Measurements from ENCODE around the gene KHDRBS2.

The KHDRBS2 gene

DNA sequence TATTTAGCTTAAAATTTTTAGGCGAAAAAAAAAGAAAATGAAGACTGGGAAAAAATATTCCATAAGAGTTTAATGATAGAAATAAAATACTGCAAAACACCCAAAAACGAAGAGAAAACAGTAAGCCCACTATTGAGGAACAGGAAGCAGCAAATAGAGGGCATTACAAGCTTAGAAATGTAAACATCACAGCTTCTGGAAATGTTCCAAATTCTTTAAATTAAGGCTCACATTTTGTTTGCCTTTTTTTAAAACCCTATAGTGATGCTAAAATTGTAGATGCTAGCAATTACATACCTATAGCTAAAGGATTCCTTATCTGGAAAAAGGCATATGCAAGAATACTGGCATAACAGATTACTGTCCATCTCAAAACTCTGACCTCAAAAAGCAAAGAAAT, 248.6 kb downstream of the KHDRBS2 start:
- no peak for DNase-seq

DNA sequence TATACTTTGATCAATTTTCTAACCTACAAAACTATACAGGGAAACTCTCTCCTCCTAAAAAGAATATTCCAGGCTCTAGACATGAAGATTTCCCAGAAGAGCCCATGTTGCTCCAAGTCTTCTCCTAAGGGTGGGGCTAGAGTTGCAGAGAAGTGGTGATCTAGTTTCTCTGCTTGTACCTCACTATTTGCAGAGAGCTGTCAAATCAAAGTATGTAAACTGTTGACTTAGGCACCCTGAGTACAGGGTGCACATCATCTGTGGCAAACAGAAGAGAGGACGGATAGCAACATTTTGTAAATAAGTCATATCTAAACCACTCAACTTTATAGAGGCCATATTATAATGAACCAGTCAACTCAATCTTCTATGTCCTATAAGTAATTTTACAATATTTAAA, 250.1 kb downstream of the KHDRBS2 start:
- no peak for DNase-seq

DNA sequence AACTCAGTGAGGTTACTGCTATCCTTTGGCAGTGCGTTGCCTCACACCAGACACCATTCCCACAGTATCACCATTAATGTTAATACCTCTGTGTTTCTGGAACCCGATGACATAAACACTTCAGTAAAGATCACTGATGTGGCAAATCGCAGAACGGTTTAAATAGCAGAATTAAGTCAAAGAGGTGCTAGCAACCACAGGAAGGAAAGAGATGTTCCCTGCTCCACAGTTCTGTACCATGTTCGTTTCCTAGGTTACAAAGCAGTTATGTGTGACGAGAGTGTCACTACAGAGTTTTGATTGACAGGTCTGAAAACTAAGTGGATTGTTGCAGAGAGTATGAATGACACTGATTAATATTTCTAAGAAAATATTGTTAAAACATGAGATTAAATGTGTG, 272.3 kb downstream of the KHDRBS2 start:
- no peak for DNase-seq

DNA sequence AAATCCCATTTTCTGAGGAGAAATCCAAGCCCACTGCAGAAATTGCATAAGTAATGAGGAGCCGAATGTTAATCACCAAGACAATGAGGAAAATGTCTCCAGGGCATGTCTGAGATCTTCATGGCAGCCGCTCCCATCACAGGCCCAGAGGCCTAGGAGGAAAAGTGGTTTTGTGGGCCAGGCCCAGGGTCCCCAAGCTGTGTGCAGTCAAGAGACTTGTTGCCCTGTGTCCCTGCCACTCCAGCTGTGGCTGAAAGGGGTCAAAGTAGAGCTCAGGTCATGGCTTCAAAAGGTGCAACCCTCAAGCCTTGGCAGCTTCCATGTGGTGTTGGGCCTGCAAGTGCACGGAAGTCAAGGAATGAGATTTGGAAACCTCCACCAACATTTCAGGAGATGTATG, 276.6 kb downstream of the KHDRBS2 start:
- no peak for DNase-seq

DNA sequence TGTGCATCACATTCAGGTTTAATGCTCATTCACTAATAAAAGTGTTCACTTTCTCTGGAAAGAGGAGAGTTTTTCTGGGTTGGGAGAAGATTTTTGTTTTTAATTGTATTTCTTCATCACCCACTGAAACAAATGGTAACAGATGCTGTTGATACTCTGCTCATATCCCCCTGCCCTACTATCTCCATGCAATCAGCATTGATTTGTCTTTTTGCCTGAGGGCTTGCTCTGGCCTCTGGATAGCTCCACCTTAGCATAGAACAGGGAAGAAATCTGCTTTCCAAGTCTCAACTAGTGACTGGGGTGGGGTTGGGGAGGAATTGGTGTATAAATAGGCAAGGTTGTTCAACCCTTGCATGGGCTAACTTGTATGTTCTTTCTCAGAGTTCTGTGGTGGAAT, 296.4 kb downstream of the KHDRBS2 start:
- no peak for DNase-seq

DNA sequence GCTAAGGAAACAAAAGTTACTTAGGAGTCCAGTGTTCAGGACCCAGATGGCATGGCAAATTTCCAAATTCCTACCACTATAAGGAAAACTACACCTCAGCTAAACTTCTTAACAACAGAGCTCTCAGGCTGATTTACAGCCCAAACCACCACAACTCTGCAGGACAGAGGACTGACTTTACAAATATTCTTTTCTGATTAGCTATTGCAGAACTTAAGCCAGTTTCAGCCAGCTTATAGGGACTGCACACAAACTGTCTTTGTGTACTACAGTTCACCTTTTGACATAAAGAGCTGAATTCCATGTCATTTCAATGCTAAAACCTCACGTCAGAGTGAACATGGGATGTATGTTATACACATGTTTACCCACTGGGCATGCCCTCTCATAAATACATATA, 305.4 kb downstream of the KHDRBS2 start:
- DNase-seq: no peak

GRCh38 chr6:61977947-61978346, 308.1 kb downstream of the KHDRBS2 start:
- no peak for DNase-seq

- DNase-seq: no peak
Observed at GRCh38 chr6:61977099-61977498, 308.9 kb downstream of the KHDRBS2 start.

DNA sequence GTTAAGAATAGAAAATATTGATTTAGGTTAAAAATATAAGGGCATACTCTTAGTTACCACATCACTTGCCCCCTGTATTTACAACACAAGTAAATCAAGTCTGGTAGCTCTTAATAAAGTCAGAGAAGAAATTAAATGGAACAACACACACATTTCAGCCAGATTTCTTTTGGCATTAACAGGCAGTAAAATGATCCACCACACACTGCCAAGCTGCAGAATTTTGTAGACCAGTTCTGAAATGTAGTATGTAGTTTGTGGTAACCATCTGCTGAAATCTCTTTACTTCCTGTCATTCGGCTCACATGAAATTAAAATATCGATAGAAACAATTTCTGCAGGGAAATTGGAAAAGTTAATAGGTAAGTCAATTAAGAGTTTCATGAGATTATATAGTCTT, 326.8 kb downstream of the KHDRBS2 start:
- DNase-seq: no peak

GRCh38 chr6:61953851-61954250, 332.2 kb downstream of the KHDRBS2 start:
- no peak for DNase-seq

DNA sequence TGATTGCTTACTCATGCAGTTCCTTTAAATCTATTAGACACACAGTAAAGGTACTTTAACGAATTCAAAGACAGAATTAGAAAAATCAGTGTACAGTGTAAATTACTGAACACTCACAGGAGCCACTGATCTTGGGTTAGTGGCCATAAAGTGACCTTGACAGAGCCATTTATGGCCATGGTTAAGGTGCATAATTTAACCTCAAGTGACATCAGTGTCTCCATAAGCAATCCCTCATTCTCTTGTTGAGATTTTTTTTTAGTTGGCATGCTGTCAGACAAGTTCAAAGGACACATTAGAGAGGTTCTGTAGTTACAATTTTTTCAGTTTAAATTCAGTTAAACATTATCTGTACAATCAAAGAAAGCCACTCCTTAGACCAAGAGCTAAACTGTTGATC, 334.4 kb downstream of the KHDRBS2 start:
- no peak for DNase-seq

- DNase-seq: no peak
Observed at GRCh38 chr6:61950811-61951210, 335.2 kb downstream of the KHDRBS2 start.

GRCh38 chr6:61949971-61950370, 336.1 kb downstream of the KHDRBS2 start:
- DNase-seq: no peak

DNA sequence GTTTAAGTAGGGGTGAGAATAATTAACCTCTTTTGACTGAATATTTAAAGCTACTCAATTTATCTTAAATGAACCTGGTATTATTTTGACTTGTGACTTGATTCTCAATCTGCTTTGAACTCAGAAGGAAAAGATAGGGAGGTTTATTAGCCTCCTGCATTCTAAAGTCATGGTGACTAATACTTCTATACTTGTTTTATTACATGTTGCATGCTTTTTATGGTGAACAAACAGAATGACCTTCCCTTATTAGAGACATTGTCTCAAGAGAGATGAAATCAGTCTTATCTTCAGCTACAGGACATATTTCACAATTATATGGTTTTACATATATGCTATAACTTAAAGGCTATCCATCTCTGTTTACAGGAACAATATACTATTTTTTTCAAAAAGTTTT, 336.9 kb downstream of the KHDRBS2 start:
- no peak for DNase-seq

DNA sequence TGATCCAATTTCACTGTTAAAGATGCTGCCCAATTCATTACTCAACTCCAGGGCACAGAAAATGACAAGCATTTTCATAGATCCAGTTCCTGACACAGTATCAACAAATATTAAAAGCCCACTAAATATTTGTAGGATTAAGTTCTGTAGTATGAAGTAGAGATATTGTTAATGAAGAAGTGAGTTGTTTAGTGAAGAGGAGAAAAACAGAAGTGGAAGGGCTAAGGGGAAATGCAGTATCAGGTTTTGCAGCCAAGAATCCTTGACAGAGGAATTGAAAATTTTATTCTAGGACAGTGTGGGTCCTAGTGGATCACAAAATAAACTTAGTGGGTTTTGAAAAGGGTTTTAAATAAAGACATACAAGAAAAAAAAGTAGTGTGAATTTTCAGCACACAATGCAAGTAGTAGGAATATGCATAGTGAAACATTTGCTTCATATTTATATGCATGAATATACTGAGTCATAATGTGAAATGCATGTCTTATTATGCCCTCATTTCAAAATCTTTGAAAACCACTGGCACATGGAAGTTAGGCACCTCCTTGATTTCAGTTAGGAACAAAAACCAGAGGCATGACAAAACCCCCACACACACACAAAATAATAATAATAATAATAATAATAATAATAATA, 338.6 kb downstream of the KHDRBS2 start:
- DNase-seq: no peak

DNA sequence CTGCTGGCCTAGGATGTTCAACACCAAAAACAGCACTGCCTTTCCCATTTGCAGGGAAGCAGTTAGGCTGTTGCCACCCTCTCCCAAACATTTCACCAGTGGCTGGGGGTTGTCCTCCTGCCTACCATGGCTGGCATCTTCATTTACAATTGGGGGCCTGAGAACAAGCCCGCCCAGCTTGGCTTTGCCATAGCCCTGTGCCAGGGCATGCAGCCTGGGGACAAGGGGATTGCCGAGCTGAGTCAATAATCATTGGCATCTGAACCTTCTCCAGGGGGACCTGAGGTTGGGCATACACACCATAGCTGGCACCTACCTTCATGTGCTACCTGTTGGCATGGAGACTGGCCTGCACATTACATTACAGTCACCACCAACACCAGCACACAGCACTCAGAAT, 345.1 kb downstream of the KHDRBS2 start:
- no peak for DNase-seq

- no peak for DNase-seq
Observed at GRCh38 chr6:61935242-61935846, 350.7 kb downstream of the KHDRBS2 start.

DNA sequence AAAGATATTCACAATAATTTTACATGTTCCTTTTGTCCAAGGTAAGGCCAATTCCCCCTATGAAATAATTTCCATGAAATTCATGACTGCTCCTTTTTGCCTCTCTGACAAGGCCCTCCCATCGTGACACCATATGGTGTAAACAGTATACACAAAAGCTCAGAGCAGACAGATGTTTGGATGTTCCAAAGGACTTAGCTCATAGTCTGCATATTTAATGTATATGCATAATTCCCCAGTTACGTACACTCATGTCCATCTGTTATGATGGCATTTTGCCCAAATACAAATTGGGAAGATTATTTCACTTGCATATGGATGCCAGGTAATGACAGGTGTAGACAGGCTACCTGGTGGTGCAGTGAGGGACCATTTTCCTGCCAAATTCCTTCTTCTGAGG, 376.5 kb downstream of the KHDRBS2 start:
- no peak for DNase-seq

- DNase-seq: no peak
Observed at GRCh38 chr6:61901748-61902147, 384.3 kb downstream of the KHDRBS2 start.

- no peak for DNase-seq
Observed at GRCh38 chr6:61894536-61894935, 391.5 kb downstream of the KHDRBS2 start.

GRCh38 chr6:61887423-61887822, 398.6 kb downstream of the KHDRBS2 start:
- no peak for DNase-seq

- DNase-seq: no peak
Observed at GRCh38 chr6:61886608-61887259, 399.3 kb downstream of the KHDRBS2 start.

DNA sequence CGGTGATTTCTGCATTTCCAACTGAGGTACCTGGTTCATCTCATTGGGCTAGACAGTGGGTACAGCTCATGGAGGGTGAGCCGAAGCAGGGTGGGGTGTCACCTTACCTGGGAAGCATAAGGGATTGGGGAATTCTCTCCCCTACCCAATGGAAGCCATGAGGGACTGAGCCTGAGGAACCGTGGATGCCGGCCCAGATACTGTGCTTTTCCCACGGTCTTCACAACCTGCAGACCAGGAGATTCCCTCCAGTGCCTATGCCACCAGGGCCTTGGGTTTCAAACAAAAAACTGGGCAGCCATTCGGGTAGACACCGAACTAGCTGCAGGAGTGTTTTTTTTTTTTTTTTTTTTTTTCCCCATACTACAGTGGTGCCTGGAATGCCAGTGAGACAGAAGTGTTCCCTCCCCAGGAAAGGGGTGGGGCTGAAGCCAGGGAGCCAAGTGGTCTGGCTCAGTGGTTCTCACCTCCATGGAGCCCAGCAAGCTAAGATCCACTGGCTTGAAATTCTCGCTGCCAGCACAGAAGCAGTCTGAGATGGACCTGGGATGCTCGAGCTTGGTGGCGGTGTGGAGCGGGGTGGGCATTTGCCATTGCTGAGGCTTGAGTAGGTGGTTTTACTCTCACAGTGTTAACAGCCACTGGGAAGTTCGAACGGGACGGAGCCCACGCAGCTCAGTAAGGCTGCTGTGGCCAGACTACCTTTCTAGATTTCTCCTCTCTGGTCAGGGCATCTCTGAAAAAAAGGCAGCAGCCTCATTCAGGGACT, 416.2 kb downstream of the KHDRBS2 start:
- no peak for DNase-seq
